ENCODE data around the gene BCR.

DNA sequence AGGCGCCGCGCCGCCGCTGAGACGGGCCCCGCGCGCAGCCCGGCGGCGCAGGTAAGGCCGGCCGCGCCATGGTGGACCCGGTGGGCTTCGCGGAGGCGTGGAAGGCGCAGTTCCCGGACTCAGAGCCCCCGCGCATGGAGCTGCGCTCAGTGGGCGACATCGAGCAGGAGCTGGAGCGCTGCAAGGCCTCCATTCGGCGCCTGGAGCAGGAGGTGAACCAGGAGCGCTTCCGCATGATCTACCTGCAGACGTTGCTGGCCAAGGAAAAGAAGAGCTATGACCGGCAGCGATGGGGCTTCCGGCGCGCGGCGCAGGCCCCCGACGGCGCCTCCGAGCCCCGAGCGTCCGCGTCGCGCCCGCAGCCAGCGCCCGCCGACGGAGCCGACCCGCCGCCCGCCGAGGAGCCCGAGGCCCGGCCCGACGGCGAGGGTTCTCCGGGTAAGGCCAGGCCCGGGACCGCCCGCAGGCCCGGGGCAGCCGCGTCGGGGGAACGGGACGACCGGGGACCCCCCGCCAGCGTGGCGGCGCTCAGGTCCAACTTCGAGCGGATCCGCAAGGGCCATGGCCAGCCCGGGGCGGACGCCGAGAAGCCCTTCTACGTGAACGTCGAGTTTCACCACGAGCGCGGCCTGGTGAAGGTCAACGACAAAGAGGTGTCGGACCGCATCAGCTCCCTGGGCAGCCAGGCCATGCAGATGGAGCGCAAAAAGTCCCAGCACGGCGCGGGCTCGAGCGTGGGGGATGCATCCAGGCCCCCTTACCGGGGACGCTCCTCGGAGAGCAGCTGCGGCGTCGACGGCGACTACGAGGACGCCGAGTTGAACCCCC is 798 bp downstream of the BCR start:
- no peak for TF ChIP-seq EZH2 (IDR thresholded peaks at IDR 0.05; ENCODE audit: borderline replicate concordance, insufficient read depth, low read depth, low read length, poor library complexity, severe bottlenecking)
- no peak for TF ChIP-seq CTCF (IDR thresholded peaks at IDR 0.05)

Data from B cell (primary cell).